Natural killer cell (primary cell): ENCODE results near the gene AKIRIN2. TPM values are rescaled to one million over a fixed set of nuclear protein-coding genes. Genes with fewer than 3 reads are reported as not detected.

Experiments used
- ATAC-seq, 3 donors: fragments of 150-1000 bp in 2 of 3; fragments of 200-7000 bp in 1 of 3; cut with Tn5 transposase; 1 replicate in 1 of 3; 2 replicates in 2 of 3; pipeline ENCODE4 v1.10.0; 2021; ENCODE audit warnings: mild to moderate bottlenecking in 2 of 3, moderate library complexity in 2 of 3
- DNase-seq, 2 donors: peaks; one replicate each; pipeline versions ENCODE4 v3.0.0 to v3.0.0-alpha.2; 2013 to 2021; ENCODE audit warnings: mixed read lengths in 1 of 2
- H3K27ac ChIP-seq: one replicate; pipeline ENCODE4 v1.5.1; 2013; ENCODE audit warnings: mild to moderate bottlenecking, low read length
- H3K27me3 ChIP-seq: one replicate; pipeline ENCODE4 v1.6.1; 2013; ENCODE audit warnings: low read length; ENCODE audit not compliant: control insufficient read depth, insufficient read depth
- H3K36me3 ChIP-seq: one replicate; pipeline ENCODE4 v1.6.1; 2013; ENCODE audit warnings: low read length; ENCODE audit not compliant: control insufficient read depth, insufficient read depth
- H3K4me1 ChIP-seq: one replicate; pipeline ENCODE4 v1.6.1; 2013; ENCODE audit warnings: low read length; ENCODE audit not compliant: control insufficient read depth, insufficient read depth
- H3K4me3 ChIP-seq: one replicate; pipeline ENCODE4 v1.5.1; 2013; ENCODE audit warnings: low read length
- H3K9me3 ChIP-seq: one replicate; pipeline ENCODE4 v1.6.1; 2013; ENCODE audit warnings: low read length; ENCODE audit not compliant: control insufficient read depth, insufficient read depth
- H3K27ac Mint-ChIP-seq, 2 donors: one replicate each; pipeline ENCODE4 v1.8.0; 2022; ENCODE audit warnings: mild to moderate bottlenecking in 2 of 2, mixed read lengths in 2 of 2, moderate library complexity in 1 of 2
- H3K27me3 Mint-ChIP-seq, 2 donors: one replicate each; pipeline ENCODE4 v1.8.0; 2022; ENCODE audit warnings: low read depth in 2 of 2, mixed read lengths in 2 of 2
- H3K36me3 Mint-ChIP-seq: one replicate; pipeline ENCODE4 v1.8.0; 2022; ENCODE audit warnings: mixed read lengths
- H3K4me1 Mint-ChIP-seq, 2 donors: one replicate each; pipeline ENCODE4 v1.8.0; 2022; ENCODE audit warnings: mixed read lengths in 2 of 2
- H3K4me3 Mint-ChIP-seq: one replicate; pipeline ENCODE4 v1.8.0; 2022; ENCODE audit warnings: mild to moderate bottlenecking, moderate library complexity, mixed read lengths
- H3K9me3 Mint-ChIP-seq, 2 donors: one replicate each; pipeline ENCODE4 v1.8.0; 2022; ENCODE audit warnings: mixed read lengths in 2 of 2
- CTCF ChIP-seq: fragments of 200-600 bp; IDR thresholded peaks from one replicate; pipeline ENCODE4 v1.8.0; 2022; ENCODE audit warnings: antibody characterized with exemption
- WGBS: methylation state at CpG from one replicate; pipeline ENCODE4 v1.1.7; 2013; ENCODE audit warnings: missing lambda C conversion rate; ENCODE audit not compliant: insufficient coverage; 5-methylcytosine and 5-hydroxymethylcytosine counted together
- intact Hi-C: fragments of 100-400 bp; cut with micrococcal nuclease; formaldehyde crosslinking; loops from one replicate; pipeline ENCODE4 v1.14.2; 2022
- total RNA-seq, 4 donors: library from RNA; stranded (reverse); fragments of 120-200 nt in 1 of 4; gene quantifications; one replicate each; pipeline versions ENCODE4 v1.2.3 to v1.2.4, GENCODE V29; 2013 to 2022

The AKIRIN2 gene
- total RNA-seq, 3 donors from 2014 or later (not counting 1 experiment from before 2014, with no cell fraction given) = 102 to 156 (median 108) TPM

- intact Hi-C loops = no loop called here
- peak in 1 of 2 donors; percentile 71 for DNase-seq
- no peak for TF ChIP-seq CTCF
- no peaks in the 10 kb centered on the region for H3K36me3 Mint-ChIP-seq
- peaks cover 10 to 15% of the 10 kb centered on the region in 2 donors for H3K4me1 Mint-ChIP-seq
- H3K9me3 ChIP-seq = no peaks in the 10 kb centered on the region
- H3K27me3 ChIP-seq = no peaks in the 10 kb centered on the region
- H3K27ac Mint-ChIP-seq = peak overlapping the region in 1 of 2 donors; percentile 40
- WGBS = 6% methylated on average over 3 of the region's 4 CpGs
- ATAC-seq = peak; percentile 46 to 76 (median 59)
- peaks cover 0 to 6% of the 10 kb centered on the region in 2 donors for H3K27me3 Mint-ChIP-seq
- H3K9me3 Mint-ChIP-seq = no peaks in the 10 kb centered on the region
- H3K27ac ChIP-seq = peak overlapping the region; percentile 50
- H3K36me3 ChIP-seq = no peaks in the 10 kb centered on the region
- no peak overlapping the region for H3K4me3 Mint-ChIP-seq
- H3K4me3 ChIP-seq = no peak overlapping the region
- H3K4me1 ChIP-seq = peaks cover 9% of the 10 kb centered on the region
These were observed 30.0 kb upstream of the AKIRIN2 start for GRCh38 chr6:87731818-87732661.

- H3K4me1 ChIP-seq = peaks cover 9% of the 10 kb centered on the region
- intact Hi-C loops = no loop called here
- no peak overlapping the region for H3K4me3 ChIP-seq
- peaks cover 7 to 12% of the 10 kb centered on the region in 2 donors for H3K4me1 Mint-ChIP-seq
- H3K36me3 ChIP-seq = no peaks in the 10 kb centered on the region
- no peaks in the 10 kb centered on the region for H3K27me3 ChIP-seq
- TF ChIP-seq CTCF = no peak
- H3K27ac ChIP-seq = no peak overlapping the region
- no peak overlapping the region for H3K27ac Mint-ChIP-seq
- no peaks in the 10 kb centered on the region for H3K9me3 ChIP-seq
- no peak for DNase-seq
- no peak overlapping the region for H3K4me3 Mint-ChIP-seq
- ATAC-seq = no peak
- H3K9me3 Mint-ChIP-seq = no peaks in the 10 kb centered on the region
- H3K36me3 Mint-ChIP-seq = no peaks in the 10 kb centered on the region
- peaks cover 0 to 6% of the 10 kb centered on the region in 2 donors for H3K27me3 Mint-ChIP-seq
These were observed 29.0 kb upstream of the AKIRIN2 start for GRCh38 chr6:87731080-87731479.

- Mint-ChIP-seq H3K27me3 (peaks cover 0 to 6% of the 10 kb centered on the region in 2 donors), H3K36me3 (no peaks in the 10 kb centered on the region), H3K4me1 (peaks cover 7 to 12% of the 10 kb centered on the region in 2 donors), H3K27ac (no peak overlapping the region), H3K4me3 (no peak overlapping the region), H3K9me3 (no peaks in the 10 kb centered on the region)
- ATAC-seq (no peak), DNase-seq (no peak)
- 71% methylated on average over 3 of the region's 6 CpGs for WGBS
- Histone ChIP-seq H3K36me3 (no peaks in the 10 kb centered on the region), H3K4me1 (peaks cover 16% of the 10 kb centered on the region), H3K4me3 (no peak overlapping the region), H3K9me3 (no peaks in the 10 kb centered on the region), H3K27me3 (no peaks in the 10 kb centered on the region), H3K27ac (no peak overlapping the region)
- TF ChIP-seq CTCF = no peak
- intact Hi-C loops = no loop called here
These were observed 28.1 kb upstream of the AKIRIN2 start for GRCh38 chr6:87729965-87730719.
